Adipose tissue (tissue), 3 donors: ENCODE results near the gene NAALADL2. TPM values are rescaled to one million over a fixed set of nuclear protein-coding genes. Genes with fewer than 3 reads are reported as not detected.

Source experiments
- H3K27ac ChIP-seq: one replicate; pipeline ENCODE4 v1.5.1; 2013; ENCODE audit warnings: low read depth, low read length
- WGBS, 3 donors: extraction: QIAGEN DNeasy Blood & Tissue Kit; methylation state at CpG; one replicate each; pipeline ENCODE4 v1.1.7; 2013; 5-methylcytosine and 5-hydroxymethylcytosine counted together
- polyA plus RNA-seq, 3 donors: library from polyadenylated mRNA; stranded (reverse); fragments of 200-250 nt; gene quantifications; one replicate each; pipeline ENCODE4 v1.2.3, GENCODE V29; 2013
- donor health status: healthy with polysubstance abuse.
- donor health status: Bipolar disorder and iron deficiency.
- donor health status: healthy.

Gene NAALADL2
- polyA plus RNA-seq, 3 donors: 0.67 to 2.1 (median 0.91) TPM

- WGBS, 3 donors: 88 to 98% (median 91%) methylated on average over 1 of the region's 1 CpG
These were observed 355.1 kb downstream of the NAALADL2 start for GRCh38 chr3:175214216-175214615.

GRCh38 chr3:175215833-175216232 is 356.7 kb downstream of the NAALADL2 start:
- WGBS, 3 donors: 85 to 93% (median 89%) methylated on average over 1 of the region's 1 CpG
- H3K27ac ChIP-seq: no peak overlapping the region

More at GRCh38 chr3:175214216-175214615, 355.1 kb downstream of the NAALADL2 start:
- H3K27ac ChIP-seq: no peak overlapping the region

DNA sequence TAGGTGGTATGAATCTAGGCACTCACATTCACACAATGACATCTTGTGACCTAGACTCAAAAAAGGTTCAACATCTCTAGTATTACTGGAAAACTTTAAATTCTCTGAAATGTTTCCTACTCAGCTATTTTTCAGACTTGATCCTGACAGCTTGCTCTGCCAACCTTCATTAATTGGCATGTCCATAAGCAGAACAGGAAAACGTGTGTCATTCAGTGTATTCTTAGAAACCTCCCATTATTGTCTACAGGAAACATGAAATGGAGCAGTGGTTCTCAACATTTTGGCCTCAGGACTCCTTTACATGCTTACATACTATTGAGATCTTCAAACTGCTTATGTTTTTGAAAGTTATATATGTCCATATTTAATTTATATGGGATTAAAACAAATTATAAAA is 363.2 kb downstream of the NAALADL2 start:
- no peak overlapping the region for H3K27ac ChIP-seq
- WGBS, 3 donors: 37 to 42% (median 41%) methylated on average over 1 of the region's 1 CpG

DNA sequence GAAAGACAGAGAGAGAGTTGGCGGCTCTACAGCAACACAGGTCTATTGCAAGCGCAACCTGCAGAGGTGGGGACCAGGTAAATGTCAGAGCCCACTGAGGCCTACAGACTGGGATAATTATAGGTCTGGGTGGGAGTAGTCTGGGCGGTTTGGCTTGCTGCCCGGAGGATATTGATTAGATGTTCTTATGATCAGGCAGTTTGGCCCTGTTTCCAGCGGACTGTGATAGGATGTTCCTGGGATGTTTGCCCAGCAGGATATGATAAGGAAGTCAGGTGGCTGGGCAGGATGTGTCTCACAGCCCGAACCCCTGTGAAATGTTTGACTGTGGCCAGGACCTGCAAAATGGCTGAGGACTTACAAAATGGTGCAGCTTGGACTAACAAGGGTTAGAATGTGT is 364.9 kb downstream of the NAALADL2 start:
- no peak overlapping the region for H3K27ac ChIP-seq
- WGBS, 3 donors: 44 to 86% (median 82%) methylated on average over 6 of the region's 6 CpGs

GRCh38 chr3:175226444-175226843 is 367.3 kb downstream of the NAALADL2 start:
- WGBS, 3 donors: 75 to 85% (median 82%) methylated on average over 3 of the region's 3 CpGs
- no peak overlapping the region for H3K27ac ChIP-seq

DNA sequence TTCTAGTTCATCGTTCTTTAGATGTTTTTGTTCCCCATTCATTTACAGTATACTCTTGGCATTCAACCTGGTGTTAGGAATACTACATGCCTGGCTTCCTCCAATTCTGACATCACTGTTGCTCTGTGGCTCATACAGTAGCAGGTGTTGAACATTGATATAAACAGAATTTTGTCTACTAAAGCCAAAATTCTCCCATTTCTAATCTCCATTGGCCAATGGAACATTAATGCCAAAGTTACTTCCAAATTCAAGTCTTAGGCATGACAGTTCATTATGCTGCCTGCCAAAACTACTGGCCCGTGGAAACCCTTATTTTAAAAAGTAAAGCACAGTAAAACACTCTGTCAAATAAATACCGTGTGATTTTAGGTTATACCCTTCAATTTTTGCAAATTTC is 368.0 kb downstream of the NAALADL2 start:
- H3K27ac ChIP-seq: no peak overlapping the region
- 64 to 85% (median 72%) methylated on average over 3 of the region's 3 CpGs for WGBS, 3 donors

GRCh38 chr3:175233957-175234940 is 375.1 kb downstream of the NAALADL2 start:
- H3K27ac ChIP-seq: no peak overlapping the region
- WGBS, 3 donors: 83% methylated on average over 3 of the region's 3 CpGs

GRCh38 chr3:175238801-175239200 is 379.7 kb downstream of the NAALADL2 start:
- H3K27ac ChIP-seq: no peak overlapping the region
- 27 to 62% (median 54%) methylated on average over 3 of the region's 3 CpGs for WGBS, 3 donors

GRCh38 chr3:175240921-175241320 is 381.8 kb downstream of the NAALADL2 start:
- no peak overlapping the region for H3K27ac ChIP-seq
- 46 to 72% (median 59%) methylated on average over 2 of the region's 2 CpGs for WGBS, 3 donors

DNA sequence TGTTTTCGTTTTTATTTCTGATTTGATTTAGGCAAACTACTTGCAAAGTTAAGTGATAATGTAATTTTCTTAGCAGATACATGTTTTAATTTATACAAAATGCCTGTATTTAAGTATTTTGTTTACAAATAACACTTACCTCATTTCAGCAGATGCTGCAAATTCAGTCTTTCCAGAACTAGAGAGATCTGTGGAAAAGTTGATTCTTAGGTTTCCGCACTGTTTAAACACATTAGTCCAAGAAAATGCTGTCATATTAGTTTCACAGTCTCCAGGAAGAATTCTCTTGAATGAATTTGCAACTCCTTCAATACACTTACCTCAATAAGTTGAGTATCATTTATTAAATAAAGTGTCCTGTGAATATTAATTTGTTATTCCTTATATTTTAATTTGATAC is 383.1 kb downstream of the NAALADL2 start:
- no peak overlapping the region for H3K27ac ChIP-seq
- 94 to 97% (median 94%) methylated on average over 2 of the region's 2 CpGs for WGBS, 3 donors

GRCh38 chr3:175246234-175246633 is 387.1 kb downstream of the NAALADL2 start:
- WGBS, 3 donors: 59 to 70% (median 66%) methylated on average over 3 of the region's 3 CpGs
- H3K27ac ChIP-seq: no peak overlapping the region

DNA sequence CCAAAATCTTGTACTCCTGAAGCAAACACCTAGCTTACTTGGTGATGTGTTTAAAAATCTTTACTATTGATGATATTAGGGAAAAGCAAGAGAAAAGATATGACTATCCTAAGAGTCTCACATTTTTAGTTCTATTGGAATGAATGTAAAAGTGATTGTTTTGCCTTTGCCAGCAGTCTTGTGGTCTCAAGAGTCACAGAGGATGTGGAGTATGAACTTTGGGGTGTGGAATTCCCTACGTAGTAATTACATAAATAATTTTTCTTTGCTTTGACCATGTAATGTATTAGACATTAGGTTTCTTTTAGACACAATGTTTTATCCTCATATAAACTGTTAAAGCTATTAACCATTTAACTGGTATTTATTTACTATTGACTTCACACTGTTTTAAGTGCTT is 387.6 kb downstream of the NAALADL2 start:
- 38 to 66% (median 56%) methylated on average over 1 of the region's 1 CpG for WGBS, 3 donors
- H3K27ac ChIP-seq: no peak overlapping the region

DNA sequence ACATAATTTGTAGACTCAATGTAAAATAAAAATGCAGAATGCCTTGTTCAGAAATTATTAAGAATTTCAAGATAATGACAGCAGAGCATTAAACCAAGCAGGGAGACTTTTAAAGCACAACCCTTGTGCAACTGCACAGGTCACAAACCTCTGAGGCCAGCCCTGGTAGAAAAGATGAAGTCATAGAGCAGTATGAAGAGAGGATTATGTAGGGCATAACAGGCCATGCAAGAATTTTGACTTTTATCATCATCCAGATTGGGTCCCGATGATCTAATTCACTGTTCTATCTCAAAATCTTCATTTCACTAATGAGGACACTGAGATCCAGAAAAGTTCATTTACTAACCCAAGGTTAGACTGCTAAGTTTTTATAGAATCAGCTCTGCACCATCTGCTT is 388.5 kb downstream of the NAALADL2 start:
- 85 to 95% (median 90%) methylated on average over 1 of the region's 1 CpG for WGBS, 3 donors
- H3K27ac ChIP-seq: no peak overlapping the region

- no peak overlapping the region for H3K27ac ChIP-seq
- WGBS, 3 donors: 81 to 96% (median 92%) methylated on average over 2 of the region's 2 CpGs
These were observed 389.7 kb downstream of the NAALADL2 start for GRCh38 chr3:175248832-175249231.

DNA sequence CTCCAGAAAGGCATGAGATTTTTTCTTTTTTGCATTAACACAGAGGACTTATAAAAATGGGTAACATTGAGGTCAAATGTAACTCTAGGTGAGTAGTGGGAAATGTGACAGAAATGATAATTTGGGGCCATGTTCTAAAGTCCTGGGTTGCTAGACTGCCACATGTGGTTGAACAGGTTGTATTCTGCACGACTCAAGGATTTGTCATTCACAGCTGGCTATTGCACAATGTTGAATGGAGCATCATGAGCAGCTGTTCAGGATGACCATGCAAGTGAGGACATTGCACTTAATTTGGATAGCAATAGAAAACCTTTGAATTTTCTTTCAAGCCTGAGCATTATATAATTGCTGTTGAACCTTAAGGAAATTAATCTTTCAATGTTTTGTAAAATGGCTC is 396.6 kb downstream of the NAALADL2 start:
- 53 to 62% (median 59%) methylated on average over 1 of the region's 1 CpG for WGBS, 3 donors
- no peak overlapping the region for H3K27ac ChIP-seq

GRCh38 chr3:175257123-175257522 is 398.0 kb downstream of the NAALADL2 start:
- H3K27ac ChIP-seq: no peak overlapping the region

- H3K27ac ChIP-seq: no peak overlapping the region
- WGBS, 3 donors: 70 to 85% (median 78%) methylated on average over 4 of the region's 4 CpGs
These were observed 399.6 kb downstream of the NAALADL2 start for GRCh38 chr3:175258763-175259162.

- WGBS, 3 donors: 56 to 67% (median 62%) methylated on average over 3 of the region's 3 CpGs
- no peak overlapping the region for H3K27ac ChIP-seq
These were observed 401.1 kb downstream of the NAALADL2 start for GRCh38 chr3:175260145-175260794.

DNA sequence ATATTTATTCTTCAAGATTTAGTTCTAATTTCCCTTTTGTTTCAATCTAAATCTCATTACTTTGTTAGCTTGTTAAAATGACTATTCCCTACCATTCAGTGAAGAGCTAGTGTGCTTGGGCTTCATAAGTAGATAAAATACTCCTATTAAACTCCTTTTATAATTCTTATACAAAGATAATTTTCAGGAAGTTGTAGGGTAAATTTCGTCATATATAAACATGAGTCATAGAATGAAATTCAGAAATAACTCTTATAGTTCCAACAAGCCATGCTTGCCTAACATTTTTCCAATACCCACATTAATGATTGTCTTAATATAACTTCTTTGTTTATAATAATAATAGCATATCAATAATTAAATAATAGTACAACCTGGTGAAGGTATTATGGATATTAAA is 407.3 kb downstream of the NAALADL2 start:
- no peak overlapping the region for H3K27ac ChIP-seq
- WGBS, 3 donors: 48 to 71% (median 65%) methylated on average over 1 of the region's 1 CpG
